Activated T-helper 2 cell treated with anti-CD3 and anti-CD28 coated beads, Interferon-gamma antibody, Interleukin-2, Interleukin-4, amounts not matched to agents 10 μg/mL and 5 μg/mL and 100 μg/mL, durations not matched to agents 14 hours and 24 hours and 36 hours (primary cell): ENCODE data around the gene LMX1B. TPM values are rescaled to one million over a fixed set of nuclear protein-coding genes. Genes with fewer than 3 reads are reported as not detected.
"Not testable (repeated sequence)": the region's sequence is repeated elsewhere in the genome, so short reads cannot be mapped to it uniquely, and the experiment has no call there.

Experiments used
- DNase-seq: peaks from one replicate; pipeline ENCODE4 v3.0.0; 2021; ENCODE audit warnings: low spot score
- H3K27ac Mint-ChIP-seq: one replicate; pipeline ENCODE4 v1.8.0; 2021; ENCODE audit warnings: mixed read lengths
- H3K27me3 Mint-ChIP-seq: one replicate; pipeline ENCODE4 v1.8.0; 2021; ENCODE audit warnings: low read depth, mixed read lengths
- H3K36me3 Mint-ChIP-seq: one replicate; pipeline ENCODE4 v1.8.0; 2021; ENCODE audit warnings: low read depth, mixed read lengths
- H3K4me1 Mint-ChIP-seq: one replicate; pipeline ENCODE4 v1.8.0; 2021; ENCODE audit warnings: low read depth, mixed read lengths
- H3K4me3 Mint-ChIP-seq: one replicate; pipeline ENCODE4 v1.8.0; 2021; ENCODE audit warnings: low read depth, mild to moderate bottlenecking, moderate library complexity, mixed read lengths
- H3K9me3 Mint-ChIP-seq: one replicate; pipeline ENCODE4 v1.8.0; 2021; ENCODE audit warnings: mixed read lengths
- intact Hi-C: fragments of 100-400 bp; cut with micrococcal nuclease; formaldehyde crosslinking; loops from one replicate; pipeline ENCODE4 v1.15.1; 2023
- total RNA-seq: library from RNA; stranded (reverse); gene quantifications from 2 replicates; pipeline ENCODE4 v1.2.3, GENCODE V29; 2022

Gene LMX1B
- not detected in 2 replicates for total RNA-seq

GRCh38 chr9:126613651-126614050, at the start of gene LMX1B:
Gene LMX1B (plus strand): TSS chr9:126613928. CDS start chr9:126614450, 522 bp downstream.
- H3K4me3 Mint-ChIP-seq: peak within 1 kb of the TSS; percentile 26
- DNase-seq: no peak
- H3K27me3 Mint-ChIP-seq: peaks cover 75% of the 10 kb centered on the region
- H3K27ac Mint-ChIP-seq: peak within 1 kb of the TSS; percentile 58
- intact Hi-C loops: loop anchor here (5.0 kb wide), 1 partner anchor 169 kb away; no protein-coding TSS in a partner anchor
- peaks cover 11% of the 10 kb centered on the region for H3K4me1 Mint-ChIP-seq
- H3K9me3 Mint-ChIP-seq: no peaks in the 10 kb centered on the region
- H3K36me3 Mint-ChIP-seq: no peaks in the 10 kb centered on the region

GRCh38 chr9:126564128-126564527, 49.6 kb upstream of the LMX1B start:
- Mint-ChIP-seq H3K4me3 (no peak overlapping the region), H3K4me1 (no peaks in the 10 kb centered on the region), H3K9me3 (no peaks in the 10 kb centered on the region), H3K27ac (no peak overlapping the region), H3K27me3 (peaks cover 34% of the 10 kb centered on the region), H3K36me3 (no peaks in the 10 kb centered on the region)
- DNase-seq: no peak
- intact Hi-C loops: no loop called here

GRCh38 chr9:126564716-126565115, 49.0 kb upstream of the LMX1B start:
- Mint-ChIP-seq H3K4me3 (no peak overlapping the region), H3K27ac (no peak overlapping the region), H3K4me1 (no peaks in the 10 kb centered on the region), H3K36me3 (no peaks in the 10 kb centered on the region), H3K9me3 (no peaks in the 10 kb centered on the region), H3K27me3 (peaks cover 29% of the 10 kb centered on the region)
- intact Hi-C loops: no loop called here
- DNase-seq: no peak

- DNase-seq: no peak
- intact Hi-C loops: no loop called here
- Mint-ChIP-seq H3K27me3 (peaks cover 26% of the 10 kb centered on the region), H3K27ac (no peak overlapping the region), H3K4me1 (no peaks in the 10 kb centered on the region), H3K9me3 (no peaks in the 10 kb centered on the region), H3K36me3 (no peaks in the 10 kb centered on the region), H3K4me3 (no peak overlapping the region)
Observed at GRCh38 chr9:126565336-126566128, 48.2 kb upstream of the LMX1B start.

- no peaks in the 10 kb centered on the region for H3K4me1 Mint-ChIP-seq
- H3K27me3 Mint-ChIP-seq: peaks cover 12% of the 10 kb centered on the region
- DNase-seq: no peak
- H3K4me3 Mint-ChIP-seq: no peak overlapping the region
- H3K27ac Mint-ChIP-seq: no peak overlapping the region
- H3K9me3 Mint-ChIP-seq: no peaks in the 10 kb centered on the region
- intact Hi-C loops: no loop called here
- no peaks in the 10 kb centered on the region for H3K36me3 Mint-ChIP-seq
Observed at GRCh38 chr9:126569036-126569435, 44.7 kb upstream of the LMX1B start.

GRCh38 chr9:126578029-126578428, 35.7 kb upstream of the LMX1B start:
- peaks cover 8% of the 10 kb centered on the region for H3K27me3 Mint-ChIP-seq
- no peaks in the 10 kb centered on the region for H3K9me3 Mint-ChIP-seq
- no peak overlapping the region for H3K27ac Mint-ChIP-seq
- DNase-seq: no peak
- no peaks in the 10 kb centered on the region for H3K36me3 Mint-ChIP-seq
- H3K4me3 Mint-ChIP-seq: no peak overlapping the region
- intact Hi-C loops: no loop called here
- no peaks in the 10 kb centered on the region for H3K4me1 Mint-ChIP-seq

GRCh38 chr9:126580319-126580718, 33.4 kb upstream of the LMX1B start:
- intact Hi-C loops, H3K36me3 Mint-ChIP-seq, H3K4me1 Mint-ChIP-seq, H3K4me3 Mint-ChIP-seq, H3K27ac Mint-ChIP-seq, DNase-seq, H3K9me3 Mint-ChIP-seq, H3K27me3 Mint-ChIP-seq: not testable (repeated sequence)

- H3K27ac Mint-ChIP-seq: no peak overlapping the region
- peaks cover 8% of the 10 kb centered on the region for H3K27me3 Mint-ChIP-seq
- intact Hi-C loops: no loop called here
- no peaks in the 10 kb centered on the region for H3K4me1 Mint-ChIP-seq
- H3K36me3 Mint-ChIP-seq: no peaks in the 10 kb centered on the region
- H3K4me3 Mint-ChIP-seq: no peak overlapping the region
- DNase-seq: no peak
- no peaks in the 10 kb centered on the region for H3K9me3 Mint-ChIP-seq
Observed at GRCh38 chr9:126581893-126582292, 31.8 kb upstream of the LMX1B start.

- intact Hi-C loops: no loop called here
Observed at GRCh38 chr9:126582427-126582826, 31.3 kb upstream of the LMX1B start.

GRCh38 chr9:126583144-126583760, 30.5 kb upstream of the LMX1B start:
- H3K4me1 Mint-ChIP-seq: no peaks in the 10 kb centered on the region
- H3K27me3 Mint-ChIP-seq: peaks cover 6% of the 10 kb centered on the region
- H3K36me3 Mint-ChIP-seq: no peaks in the 10 kb centered on the region
- no peak for DNase-seq
- H3K27ac Mint-ChIP-seq: no peak overlapping the region
- intact Hi-C loops: no loop called here
- no peak overlapping the region for H3K4me3 Mint-ChIP-seq
- no peaks in the 10 kb centered on the region for H3K9me3 Mint-ChIP-seq

More at GRCh38 chr9:126582427-126582826, 31.3 kb upstream of the LMX1B start:
- Mint-ChIP-seq H3K4me1 (no peaks in the 10 kb centered on the region), H3K4me3 (no peak overlapping the region), H3K27ac (no peak overlapping the region), H3K36me3 (no peaks in the 10 kb centered on the region), H3K27me3 (peaks cover 6% of the 10 kb centered on the region), H3K9me3 (no peaks in the 10 kb centered on the region)
- no peak for DNase-seq

- Mint-ChIP-seq H3K9me3 (no peaks in the 10 kb centered on the region), H3K4me1 (no peaks in the 10 kb centered on the region), H3K27ac (no peak overlapping the region), H3K4me3 (no peak overlapping the region), H3K27me3 (peaks cover 10% of the 10 kb centered on the region), H3K36me3 (no peaks in the 10 kb centered on the region)
- DNase-seq: no peak
- intact Hi-C loops: no loop called here
Observed at GRCh38 chr9:126584611-126585010, 29.1 kb upstream of the LMX1B start.

GRCh38 chr9:126586236-126586635, 27.5 kb upstream of the LMX1B start:
- H3K9me3 Mint-ChIP-seq: no peaks in the 10 kb centered on the region
- intact Hi-C loops: no loop called here

More at GRCh38 chr9:126586236-126586635, 27.5 kb upstream of the LMX1B start:
- Mint-ChIP-seq H3K27ac (no peak overlapping the region), H3K27me3 (peaks cover 10% of the 10 kb centered on the region), H3K4me3 (no peak overlapping the region), H3K36me3 (no peaks in the 10 kb centered on the region), H3K4me1 (no peaks in the 10 kb centered on the region)
- no peak for DNase-seq
